B cell (primary cell): ENCODE measurements around the gene MAP3K20. TPM values are rescaled to one million over a fixed set of nuclear protein-coding genes. Genes with fewer than 3 reads are reported as not detected.

ENCODE experiments used
- ATAC-seq: fragments of 200-7000 bp; cut with Tn5 transposase; one replicate; pipeline ENCODE4 v1.10.0; 2021; ENCODE audit warnings: low read depth, mild to moderate bottlenecking, moderate number of reproducible peaks, moderate library complexity
- CTCF ChIA-PET: fragments of 350-600 bp; sonication (Branson Sonifier 250); formaldehyde crosslinking; loops from one replicate; lab custom pipeline; 2021; ENCODE audit warnings: antibody characterized with exemption, inconsistent platforms; lab: Charles Lee
- POLR2A ChIA-PET: fragments of 350-600 bp; sonication (Branson Sonifier 250); formaldehyde crosslinking; loops from one replicate; lab custom pipeline; 2021; ENCODE audit warnings: antibody characterized with exemption; lab: Charles Lee
- DNase-seq: peaks from one replicate; pipeline ENCODE4 v3.0.0; 2013
- H2AFZ ChIP-seq: 2 replicates; pipeline ENCODE4 v1.6.1; 2012; ENCODE audit warnings: mild to moderate bottlenecking, low read depth, low read length; ENCODE audit not compliant: insufficient read depth, poor library complexity, severe bottlenecking
- H3K27ac ChIP-seq, 2 donors: 1 replicate in 1 of 2; 2 replicates in 1 of 2; pipeline ENCODE4 v1.5.1; 2012 to 2013; ENCODE audit warnings: low read length in 2 of 2, mild to moderate bottlenecking in 2 of 2, moderate library complexity in 1 of 2
- H3K27me3 ChIP-seq, 4 experiments: fragments of 200-600 bp in 1 of 4; sonication (generic) in 1 of 4; replicated peaks in 1 of 4; 1 replicate in 2 of 4; 2 replicates in 2 of 4; pipeline versions ENCODE4 v1.6.1 to v1.7.0; 2013 to 2016; ENCODE audit warnings: low read length in 3 of 4, mild to moderate bottlenecking in 2 of 4, mixed read lengths in 1 of 4, moderate library complexity in 1 of 4; ENCODE audit not compliant: insufficient read depth in 4 of 4, control insufficient read depth in 3 of 4; ENCODE audit errors: control extremely low read depth in 1 of 4
- H3K36me3 ChIP-seq, 2 experiments: replicated peaks in 1 of 2; 1 replicate in 1 of 2; 2 replicates in 1 of 2; pipeline versions ENCODE4 v1.6.1 to v1.7.1; 2013; ENCODE audit warnings: low read length in 1 of 2; ENCODE audit not compliant: insufficient read depth in 2 of 2, control insufficient read depth in 1 of 2; ENCODE audit errors: control extremely low read depth in 1 of 2, extremely low read depth in 1 of 2
- H3K4me1 ChIP-seq, 2 donors: fragments of 200-600 bp in 1 of 2; sonication (generic) in 1 of 2; 1 replicate in 1 of 2; 2 replicates in 1 of 2; pipeline versions ENCODE4 v1.5.1 to v1.6.1; 2013 to 2017; ENCODE audit warnings: low read length in 2 of 2; ENCODE audit not compliant: control insufficient read depth in 2 of 2, insufficient read depth in 2 of 2
- H3K4me2 ChIP-seq: replicated peaks from 2 replicates; pipeline ENCODE3; 2012; ENCODE audit warnings: mild to moderate bottlenecking, low read depth, low read length; ENCODE audit not compliant: poor library complexity, severe bottlenecking
- H3K4me3 ChIP-seq, 5 experiments: fragments of 200-600 bp in 1 of 5; sonication (generic) in 1 of 5; 1 replicate in 3 of 5; 2 replicates in 2 of 5; pipeline versions ENCODE4 v1.5.1 to v1.7.0; 2011 to 2016; ENCODE audit warnings: low read length in 4 of 5, mild to moderate bottlenecking in 4 of 5, low read depth in 2 of 5, control low read depth in 1 of 5, moderate library complexity in 1 of 5; ENCODE audit not compliant: insufficient read depth in 1 of 5; ENCODE audit errors: control extremely low read depth in 1 of 5, extremely low read depth in 1 of 5
- H3K79me2 ChIP-seq: fragments of 200-600 bp; sonication (generic); one replicate; pipeline ENCODE4 v1.6.0; 2016; ENCODE audit warnings: low read length; ENCODE audit not compliant: control insufficient read depth, insufficient read depth
- H3K9ac ChIP-seq: fragments of 200-600 bp; sonication (generic); 2 replicates; pipeline ENCODE4 v1.6.1; 2017; ENCODE audit warnings: mild to moderate bottlenecking, low read length, moderate library complexity
- H3K9me3 ChIP-seq, 3 donors: one replicate each; pipeline versions ENCODE4 v1.6.1 to v1.7.1; 2013; ENCODE audit warnings: low read length in 2 of 3; ENCODE audit not compliant: control insufficient read depth in 2 of 3, insufficient read depth in 1 of 3; ENCODE audit errors: control extremely low read depth in 1 of 3
- H4K20me1 ChIP-seq: 2 replicates; pipeline ENCODE4 v1.6.0; 2012; ENCODE audit warnings: mild to moderate bottlenecking, low read length; ENCODE audit not compliant: insufficient read depth, control insufficient read depth, poor library complexity, severe bottlenecking
- H3K27ac Mint-ChIP-seq: one replicate; pipeline ENCODE4 v1.8.0; 2021; ENCODE audit warnings: mixed read lengths
- H3K27me3 Mint-ChIP-seq: one replicate; pipeline ENCODE4 v1.8.0; 2021; ENCODE audit warnings: mixed read lengths
- H3K4me1 Mint-ChIP-seq: one replicate; pipeline ENCODE4 v1.8.0; 2021; ENCODE audit warnings: mixed read lengths
- H3K4me3 Mint-ChIP-seq: one replicate; pipeline ENCODE4 v1.8.0; 2021; ENCODE audit warnings: mixed read lengths
- H3K9me3 Mint-ChIP-seq: one replicate; pipeline ENCODE4 v1.8.0; 2022; ENCODE audit warnings: mixed read lengths; ENCODE audit not compliant: insufficient read depth
- EZH2 ChIP-seq: IDR thresholded peaks from 2 replicates; pipeline ENCODE4 v1.6.1; 2012; ENCODE audit warnings: borderline replicate concordance, low read depth, mild to moderate bottlenecking, moderate library complexity, low read length; ENCODE audit not compliant: insufficient read depth, poor library complexity, severe bottlenecking
- WGBS: methylation state at CpG from one replicate; pipeline ENCODE4 v1.1.5; 2013; ENCODE audit warnings: missing lambda C conversion rate; ENCODE audit not compliant: insufficient coverage; 5-methylcytosine and 5-hydroxymethylcytosine counted together
- intact Hi-C: fragments of 100-400 bp; cut with micrococcal nuclease; formaldehyde crosslinking; loops from one replicate; pipeline ENCODE4 v1.10.0; 2022
- polyA plus RNA-seq: library from polyadenylated mRNA; depleted of rRNA; stranded (reverse); fragments of >200 nt; gene quantifications from 2 replicates; pipeline ENCODE4 v1.2.3, GENCODE V29; 2012
- total RNA-seq, 2 donors: library from RNA; stranded (reverse); fragments of 120-200 nt in 1 of 2; gene quantifications; 1 replicate in 1 of 2; 2 replicates in 1 of 2; pipeline versions ENCODE4 v1.2.3 to v1.2.4, GENCODE V29; 2013 to 2022
- TF ChIP-seq, protein P1 (sequence below): fragments of 200-600 bp; IDR thresholded peaks from one replicate; pipeline ENCODE4 v1.8.0; 2022; ENCODE audit warnings: antibody characterized with exemption, mild to moderate bottlenecking

Gene MAP3K20
- total and polyA plus RNA-seq, 2 donors (not counting 1 experiment from before 2014, with no cell fraction given) = 2.2 to 9.1 TPM

DNA sequence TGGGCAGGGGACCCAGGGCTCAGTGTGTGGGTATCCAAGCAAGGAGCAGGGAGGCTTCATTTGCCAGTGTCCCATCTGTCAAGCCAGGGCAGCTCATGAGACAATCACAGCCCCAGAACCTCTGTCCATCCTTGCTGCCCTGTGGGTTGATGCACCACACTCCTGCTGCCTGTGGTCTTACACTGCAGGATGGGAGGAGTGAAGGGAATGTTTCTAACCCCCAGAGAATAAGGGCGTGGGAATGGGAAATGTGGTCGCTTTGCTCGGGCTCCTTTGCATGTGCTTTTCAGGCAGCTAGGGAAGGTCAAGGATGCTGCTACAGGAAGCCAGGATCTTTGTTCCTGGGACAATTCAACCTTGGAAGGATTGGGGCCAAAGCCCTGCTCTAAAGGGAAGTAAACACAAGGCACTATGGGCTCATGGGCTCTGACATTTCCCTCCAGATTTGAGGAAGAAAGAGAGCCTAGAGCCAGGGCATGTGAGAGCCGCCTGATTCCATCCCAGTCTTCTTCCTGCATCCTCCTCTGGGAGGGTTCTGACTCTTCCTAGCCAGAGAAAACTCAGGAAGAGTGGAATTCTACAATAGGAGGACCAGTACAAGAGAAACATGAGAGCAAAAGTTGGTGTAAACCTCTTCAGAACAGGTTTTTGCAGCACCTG, 18.8 kb upstream of the MAP3K20 start:
- intact Hi-C loops = no loop called here

DNA sequence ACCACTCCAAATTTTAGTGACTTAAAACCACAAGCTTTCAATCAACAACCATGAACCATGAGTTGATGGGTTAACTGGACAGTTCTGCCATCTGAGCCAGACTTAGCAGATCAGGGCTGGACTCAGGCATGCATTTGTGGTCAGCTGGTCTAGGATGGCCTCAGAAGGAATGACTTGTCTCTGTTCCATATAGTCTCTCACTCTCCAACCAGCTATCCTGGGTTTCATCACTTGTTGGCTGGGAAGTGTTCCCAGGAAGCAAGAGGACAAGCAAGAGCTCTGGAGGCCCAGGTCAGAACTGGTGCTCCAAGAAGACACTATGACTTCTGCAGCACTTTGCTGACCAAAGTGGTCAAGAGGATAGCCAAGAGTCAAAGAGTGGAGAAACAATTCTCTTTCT, 17.5 kb upstream of the MAP3K20 start:
- Mint-ChIP-seq H3K27me3 (peaks cover 4% of the 10 kb centered on the region), H3K27ac (no peak overlapping the region), H3K9me3 (no peaks in the 10 kb centered on the region), H3K4me3 (no peak overlapping the region), H3K4me1 (peaks cover 19% of the 10 kb centered on the region)
- Histone ChIP-seq H3K36me3 (no peaks in the 10 kb centered on the region), H3K27me3 (no peaks in the 10 kb centered on the region), H3K27ac (no peak overlapping the region), H2AFZ (no peak overlapping the region), H3K9ac (no peak overlapping the region), H3K4me3 (no peak overlapping the region), H3K4me1 (peaks cover 15 to 18% of the 10 kb centered on the region in 2 donors), H3K4me2 (no peak overlapping the region), H3K9me3 (no peaks in the 10 kb centered on the region), H3K79me2 (no peaks in the 10 kb centered on the region), H4K20me1 (no peaks in the 10 kb centered on the region)
- ChIA-PET POLR2A (no interaction called here), CTCF (interaction anchor here (1.2 kb wide), 1 partner anchor 30 kb away, joined by 5 read pairs; no protein-coding TSS in a partner anchor)
- no peak for DNase-seq
- intact Hi-C loops = no loop called here
- TF ChIP-seq, protein P1, sequence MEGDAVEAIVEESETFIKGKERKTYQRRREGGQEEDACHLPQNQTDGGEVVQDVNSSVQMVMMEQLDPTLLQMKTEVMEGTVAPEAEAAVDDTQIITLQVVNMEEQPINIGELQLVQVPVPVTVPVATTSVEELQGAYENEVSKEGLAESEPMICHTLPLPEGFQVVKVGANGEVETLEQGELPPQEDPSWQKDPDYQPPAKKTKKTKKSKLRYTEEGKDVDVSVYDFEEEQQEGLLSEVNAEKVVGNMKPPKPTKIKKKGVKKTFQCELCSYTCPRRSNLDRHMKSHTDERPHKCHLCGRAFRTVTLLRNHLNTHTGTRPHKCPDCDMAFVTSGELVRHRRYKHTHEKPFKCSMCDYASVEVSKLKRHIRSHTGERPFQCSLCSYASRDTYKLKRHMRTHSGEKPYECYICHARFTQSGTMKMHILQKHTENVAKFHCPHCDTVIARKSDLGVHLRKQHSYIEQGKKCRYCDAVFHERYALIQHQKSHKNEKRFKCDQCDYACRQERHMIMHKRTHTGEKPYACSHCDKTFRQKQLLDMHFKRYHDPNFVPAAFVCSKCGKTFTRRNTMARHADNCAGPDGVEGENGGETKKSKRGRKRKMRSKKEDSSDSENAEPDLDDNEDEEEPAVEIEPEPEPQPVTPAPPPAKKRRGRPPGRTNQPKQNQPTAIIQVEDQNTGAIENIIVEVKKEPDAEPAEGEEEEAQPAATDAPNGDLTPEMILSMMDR = no peak
- TF ChIP-seq EZH2 = no peak
- no peak for ATAC-seq

More for the DNA sequence above, 18.8 kb upstream of the MAP3K20 start:
- Histone ChIP-seq H3K4me2 (no peak overlapping the region), H3K36me3 (no peaks in the 10 kb centered on the region), H3K4me3 (no peak overlapping the region), H2AFZ (no peak overlapping the region), H3K79me2 (no peaks in the 10 kb centered on the region), H3K27ac (no peak overlapping the region), H3K9me3 (no peaks in the 10 kb centered on the region), H3K9ac (no peak overlapping the region), H3K27me3 (no peaks in the 10 kb centered on the region), H3K4me1 (peaks cover 15 to 18% of the 10 kb centered on the region in 2 donors), H4K20me1 (no peaks in the 10 kb centered on the region)
- H3K27me3 Mint-ChIP-seq = peaks cover 4% of the 10 kb centered on the region
- H3K4me3 Mint-ChIP-seq = no peak overlapping the region
- H3K27ac Mint-ChIP-seq = no peak overlapping the region
- DNase-seq = no peak
- ChIA-PET CTCF (interaction anchor here (1.3 kb wide), 1 partner anchor 30 kb away, joined by 3 read pairs; no protein-coding TSS in a partner anchor), POLR2A (no interaction called here)
- peaks cover 19% of the 10 kb centered on the region for H3K4me1 Mint-ChIP-seq
- H3K9me3 Mint-ChIP-seq = no peaks in the 10 kb centered on the region
- no peak for ATAC-seq
- WGBS = 96% methylated on average over 3 of the region's 4 CpGs
- TF ChIP-seq, protein P1 = no peak
- TF ChIP-seq EZH2 = no peak
